OCI-LY1 (cell line): ENCODE measurements around the gene EDEM2.
A peak's percentile ranks its signal among the peaks of the same experiment; 100 is the strongest.
"Not testable (repeated sequence)": the region's sequence is repeated elsewhere in the genome, so short reads cannot be mapped to it uniquely, and the experiment has no call there.

Source experiments
- H2AFZ ChIP-seq: fragments of 200-600 bp; sonication (generic), shearing (Covaris generic); 2 replicates; pipeline ENCODE4 v1.6.0; 2014; ENCODE audit warnings: antibody characterized with exemption, mild to moderate bottlenecking, low read length
- H3F3A ChIP-seq: fragments of 200-600 bp; sonication (generic), shearing (Covaris generic); 2 replicates; pipeline ENCODE4 v1.6.0; 2014; ENCODE audit warnings: mild to moderate bottlenecking, antibody characterized with exemption, low read length, moderate library complexity; ENCODE audit not compliant: insufficient read depth
- H3K27ac ChIP-seq: fragments of 200-600 bp; sonication (generic); 2 replicates; pipeline ENCODE4 v1.5.1; 2014; ENCODE audit warnings: low read length, mixed run types, mild to moderate bottlenecking, low read depth; ENCODE audit not compliant: poor library complexity, severe bottlenecking
- H3K27me3 ChIP-seq: fragments of 200-600 bp; sonication (generic); 2 replicates; pipeline ENCODE4 v1.6.0; 2014; ENCODE audit warnings: antibody characterized with exemption, mild to moderate bottlenecking, low read length, moderate library complexity; ENCODE audit not compliant: insufficient read depth
- H3K36me3 ChIP-seq: fragments of 200-600 bp; sonication (generic); 2 replicates; pipeline ENCODE4 v1.6.1; 2014; ENCODE audit warnings: mild to moderate bottlenecking, antibody characterized with exemption, low read length, moderate library complexity, mixed read lengths; ENCODE audit not compliant: insufficient read depth
- H3K4me1 ChIP-seq: fragments of 200-600 bp; sonication (generic); 2 replicates; pipeline ENCODE4 v1.5.1; 2014; ENCODE audit warnings: mild to moderate bottlenecking, low read length, moderate library complexity; ENCODE audit not compliant: insufficient read depth, severe bottlenecking
- H3K4me2 ChIP-seq: fragments of 200-600 bp; sonication (generic), shearing (Covaris generic); 2 replicates; pipeline ENCODE4 v1.6.1; 2014; ENCODE audit warnings: low read length
- H3K4me3 ChIP-seq: fragments of 200-600 bp; sonication (generic); 2 replicates; pipeline ENCODE4 v1.5.1; 2014; ENCODE audit warnings: low read length, low read depth, mild to moderate bottlenecking, mixed read lengths; ENCODE audit not compliant: poor library complexity, severe bottlenecking
- H3K79me2 ChIP-seq: fragments of 200-600 bp; shearing (Covaris generic); 2 replicates; pipeline ENCODE4 v1.6.1; 2016; ENCODE audit warnings: mixed run types, low read length, mixed read lengths; ENCODE audit not compliant: insufficient read depth
- H3K9ac ChIP-seq: fragments of 200-600 bp; sonication (generic), shearing (Covaris generic); 2 replicates; pipeline ENCODE4 v1.6.1; 2014; ENCODE audit warnings: mild to moderate bottlenecking, low read length, mixed read lengths
- H3K9me2 ChIP-seq: fragments of 200-600 bp; sonication (generic), shearing (Covaris generic); 2 replicates; pipeline ENCODE4 v1.6.1; 2014; ENCODE audit warnings: low read depth, mild to moderate bottlenecking, low read length, mixed read lengths
- H3K9me3 ChIP-seq: fragments of 200-600 bp; shearing (Covaris generic); 2 replicates; pipeline ENCODE4 v1.6.1; 2014; ENCODE audit warnings: low read length, mixed read lengths
- H4K20me1 ChIP-seq: fragments of 200-600 bp; sonication (generic), shearing (Covaris generic); 2 replicates; pipeline ENCODE4 v1.6.0; 2016; ENCODE audit warnings: mild to moderate bottlenecking, low read length; ENCODE audit not compliant: insufficient read depth
- EZH2 ChIP-seq: fragments of 200-600 bp; sonication (generic), shearing (Covaris generic); IDR thresholded peaks from 2 replicates; pipeline ENCODE4 v1.8.0; 2017; ENCODE audit warnings: borderline replicate concordance, mixed run types, mild to moderate bottlenecking, antibody characterized with exemption, low read length, moderate library complexity, mixed read lengths
- TF ChIP-seq, protein P1 (sequence below): fragments of 200-600 bp; sonication (generic), shearing (Covaris generic); IDR thresholded peaks from 2 replicates; pipeline ENCODE4 v1.5.1; 2017; ENCODE audit warnings: mild to moderate bottlenecking, antibody characterized with exemption, low read length, moderate library complexity, mixed read lengths

The EDEM2 gene, protein sequence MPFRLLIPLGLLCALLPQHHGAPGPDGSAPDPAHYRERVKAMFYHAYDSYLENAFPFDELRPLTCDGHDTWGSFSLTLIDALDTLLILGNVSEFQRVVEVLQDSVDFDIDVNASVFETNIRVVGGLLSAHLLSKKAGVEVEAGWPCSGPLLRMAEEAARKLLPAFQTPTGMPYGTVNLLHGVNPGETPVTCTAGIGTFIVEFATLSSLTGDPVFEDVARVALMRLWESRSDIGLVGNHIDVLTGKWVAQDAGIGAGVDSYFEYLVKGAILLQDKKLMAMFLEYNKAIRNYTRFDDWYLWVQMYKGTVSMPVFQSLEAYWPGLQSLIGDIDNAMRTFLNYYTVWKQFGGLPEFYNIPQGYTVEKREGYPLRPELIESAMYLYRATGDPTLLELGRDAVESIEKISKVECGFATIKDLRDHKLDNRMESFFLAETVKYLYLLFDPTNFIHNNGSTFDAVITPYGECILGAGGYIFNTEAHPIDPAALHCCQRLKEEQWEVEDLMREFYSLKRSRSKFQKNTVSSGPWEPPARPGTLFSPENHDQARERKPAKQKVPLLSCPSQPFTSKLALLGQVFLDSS

DNA sequence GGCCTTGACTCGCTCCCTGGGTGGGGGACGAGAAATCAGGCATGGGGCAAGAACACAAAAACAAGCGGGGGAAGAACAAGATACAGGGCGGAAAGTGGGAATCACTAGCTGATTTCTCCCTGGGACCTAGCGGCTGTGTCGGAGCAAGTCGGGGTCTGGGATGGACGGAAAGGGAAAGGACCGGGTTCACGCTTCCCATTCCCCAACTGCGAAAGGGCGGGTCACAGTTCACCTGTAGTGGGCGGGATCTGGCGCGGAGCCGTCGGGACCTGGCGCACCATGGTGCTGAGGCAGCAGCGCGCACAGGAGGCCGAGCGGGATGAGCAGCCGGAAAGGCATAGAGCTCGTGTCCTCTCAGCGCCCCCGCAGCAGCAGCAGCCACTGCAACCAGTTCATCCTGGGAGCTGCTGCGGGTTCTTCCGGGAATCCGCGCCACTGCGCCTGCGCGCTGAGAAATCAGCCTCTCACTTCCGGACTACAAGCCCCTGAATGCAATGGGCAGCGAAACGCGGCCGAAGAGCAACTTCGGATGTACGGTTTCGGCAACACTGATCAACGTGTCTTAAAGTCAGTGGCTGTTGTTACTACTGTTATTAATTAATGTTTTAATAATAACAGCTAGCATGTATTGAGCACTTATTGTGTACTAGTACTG, at the start of gene EDEM2:
Gene EDEM2 (minus strand): TSS at position 417 of the 655 bp plus-strand sequence. CDS start 78 bp downstream, at position 339.
- Histone ChIP-seq H3K9ac (peak within 1 kb of the TSS; percentile 77), H3K4me1 (peaks cover 32% of the 10 kb centered on the region), H4K20me1 (no peaks in the 10 kb centered on the region), H3F3A (no peaks in the 10 kb centered on the region), H3K27ac (no peak within 1 kb of the TSS), H3K27me3 (no peaks in the 10 kb centered on the region), H2AFZ (peak within 1 kb of the TSS; percentile 68), H3K9me3 (no peaks in the 10 kb centered on the region), H3K36me3 (peaks cover 6% of the 10 kb centered on the region; the same call in 1 of the 2 replicates), H3K79me2 (no peaks in the 10 kb centered on the region), H3K4me3 (peak within 1 kb of the TSS; percentile 89), H3K4me2 (peak within 1 kb of the TSS; percentile 76), H3K9me2 (no peaks in the 10 kb centered on the region)
- no peak for TF ChIP-seq EZH2
- TF ChIP-seq, protein P1, sequence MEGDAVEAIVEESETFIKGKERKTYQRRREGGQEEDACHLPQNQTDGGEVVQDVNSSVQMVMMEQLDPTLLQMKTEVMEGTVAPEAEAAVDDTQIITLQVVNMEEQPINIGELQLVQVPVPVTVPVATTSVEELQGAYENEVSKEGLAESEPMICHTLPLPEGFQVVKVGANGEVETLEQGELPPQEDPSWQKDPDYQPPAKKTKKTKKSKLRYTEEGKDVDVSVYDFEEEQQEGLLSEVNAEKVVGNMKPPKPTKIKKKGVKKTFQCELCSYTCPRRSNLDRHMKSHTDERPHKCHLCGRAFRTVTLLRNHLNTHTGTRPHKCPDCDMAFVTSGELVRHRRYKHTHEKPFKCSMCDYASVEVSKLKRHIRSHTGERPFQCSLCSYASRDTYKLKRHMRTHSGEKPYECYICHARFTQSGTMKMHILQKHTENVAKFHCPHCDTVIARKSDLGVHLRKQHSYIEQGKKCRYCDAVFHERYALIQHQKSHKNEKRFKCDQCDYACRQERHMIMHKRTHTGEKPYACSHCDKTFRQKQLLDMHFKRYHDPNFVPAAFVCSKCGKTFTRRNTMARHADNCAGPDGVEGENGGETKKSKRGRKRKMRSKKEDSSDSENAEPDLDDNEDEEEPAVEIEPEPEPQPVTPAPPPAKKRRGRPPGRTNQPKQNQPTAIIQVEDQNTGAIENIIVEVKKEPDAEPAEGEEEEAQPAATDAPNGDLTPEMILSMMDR: no peak; the same call in 1 of the 2 replicates

- H3K4me3 ChIP-seq: no peak overlapping the region
- H3F3A ChIP-seq: no peaks in the 10 kb centered on the region
- no peak overlapping the region for H2AFZ ChIP-seq
- H3K4me2 ChIP-seq: no peak overlapping the region
- no peak for TF ChIP-seq EZH2
- TF ChIP-seq, protein P1: no peak
- H3K79me2 ChIP-seq: no peaks in the 10 kb centered on the region
- peaks cover 11% of the 10 kb centered on the region for H3K9me3 ChIP-seq
- no peaks in the 10 kb centered on the region for H3K36me3 ChIP-seq
- H3K9me2 ChIP-seq: no peaks in the 10 kb centered on the region
- no peak overlapping the region for H3K27ac ChIP-seq
- no peaks in the 10 kb centered on the region for H3K4me1 ChIP-seq
- H4K20me1 ChIP-seq: no peaks in the 10 kb centered on the region
- no peaks in the 10 kb centered on the region for H3K27me3 ChIP-seq
- H3K9ac ChIP-seq: no peak overlapping the region
These were observed 49.2 kb upstream of the EDEM2 start for GRCh38 chr20:35196313-35196712.

DNA sequence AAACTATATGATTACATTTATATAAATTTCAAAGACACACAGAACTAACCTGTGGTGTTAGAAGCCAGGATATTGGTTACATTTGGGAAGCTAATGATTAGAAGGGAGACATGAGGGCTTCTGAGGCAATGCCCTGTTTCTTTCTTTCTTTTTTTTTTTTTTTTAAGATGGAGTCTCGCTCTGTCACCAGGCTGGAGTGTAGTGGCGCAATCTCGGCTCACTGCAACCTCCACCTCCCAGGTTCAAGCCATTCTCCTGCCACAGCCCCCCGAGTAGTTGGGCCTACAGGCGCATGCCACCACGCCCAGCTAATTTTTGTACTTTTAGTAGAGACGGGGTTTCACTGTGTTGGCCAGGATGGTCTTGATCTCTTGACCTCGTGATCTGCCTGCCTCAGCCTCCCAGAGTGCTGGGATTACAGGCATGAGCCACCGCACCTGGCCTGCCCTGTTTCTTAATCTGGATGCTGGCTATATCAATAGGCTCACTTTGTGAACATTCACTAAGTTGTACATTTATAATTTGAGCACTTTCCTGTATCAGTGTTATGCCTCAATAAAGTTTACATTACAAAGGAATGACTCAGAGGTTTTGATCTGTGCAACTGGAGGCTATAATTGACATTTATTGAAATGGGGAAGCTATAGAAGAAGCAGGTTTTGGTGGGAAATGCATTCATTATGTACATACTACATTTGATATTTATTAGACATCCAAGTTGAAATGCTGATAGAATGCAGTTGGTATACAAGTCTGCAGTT, 46.1 kb upstream of the EDEM2 start:
- H4K20me1 ChIP-seq, H2AFZ ChIP-seq, H3K79me2 ChIP-seq, H3K4me2 ChIP-seq, H3K9me2 ChIP-seq, H3K9ac ChIP-seq, H3K4me3 ChIP-seq, H3K27me3 ChIP-seq, H3K4me1 ChIP-seq, H3F3A ChIP-seq, H3K36me3 ChIP-seq, H3K27ac ChIP-seq: not testable (repeated sequence)
- peaks cover 11% of the 10 kb centered on the region for H3K9me3 ChIP-seq
